ENCODE results near the gene TMEM94.

The TMEM94 gene

DNA sequence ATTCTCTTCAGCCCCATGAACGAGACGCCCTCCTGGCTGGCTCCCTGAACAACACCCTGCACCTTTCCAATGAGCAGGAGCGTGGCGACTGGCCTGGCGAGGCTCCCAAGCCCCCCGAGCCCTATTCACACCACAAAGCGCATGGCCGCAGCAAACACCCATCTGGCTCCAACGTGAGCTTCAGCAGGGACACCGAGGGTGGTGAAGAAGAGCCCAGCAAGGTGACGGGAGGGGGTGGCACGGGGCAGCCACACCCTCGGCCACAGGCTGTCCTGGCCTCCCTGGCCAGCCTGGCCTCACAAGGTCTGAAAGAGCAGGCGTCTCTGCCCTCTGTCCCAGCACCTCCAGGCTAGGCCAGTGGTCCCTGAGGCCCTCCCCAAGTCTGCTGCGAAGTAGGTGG lies 35.2 kb downstream of the TMEM94 start:
- no peak for DNase-seq (ENCODE audit: low read depth)
- no peak overlapping the region for H3K4me3 ChIP-seq (ENCODE audit: control insufficient read depth, low read depth, low read length)
- TF ChIP-seq, protein P1, sequence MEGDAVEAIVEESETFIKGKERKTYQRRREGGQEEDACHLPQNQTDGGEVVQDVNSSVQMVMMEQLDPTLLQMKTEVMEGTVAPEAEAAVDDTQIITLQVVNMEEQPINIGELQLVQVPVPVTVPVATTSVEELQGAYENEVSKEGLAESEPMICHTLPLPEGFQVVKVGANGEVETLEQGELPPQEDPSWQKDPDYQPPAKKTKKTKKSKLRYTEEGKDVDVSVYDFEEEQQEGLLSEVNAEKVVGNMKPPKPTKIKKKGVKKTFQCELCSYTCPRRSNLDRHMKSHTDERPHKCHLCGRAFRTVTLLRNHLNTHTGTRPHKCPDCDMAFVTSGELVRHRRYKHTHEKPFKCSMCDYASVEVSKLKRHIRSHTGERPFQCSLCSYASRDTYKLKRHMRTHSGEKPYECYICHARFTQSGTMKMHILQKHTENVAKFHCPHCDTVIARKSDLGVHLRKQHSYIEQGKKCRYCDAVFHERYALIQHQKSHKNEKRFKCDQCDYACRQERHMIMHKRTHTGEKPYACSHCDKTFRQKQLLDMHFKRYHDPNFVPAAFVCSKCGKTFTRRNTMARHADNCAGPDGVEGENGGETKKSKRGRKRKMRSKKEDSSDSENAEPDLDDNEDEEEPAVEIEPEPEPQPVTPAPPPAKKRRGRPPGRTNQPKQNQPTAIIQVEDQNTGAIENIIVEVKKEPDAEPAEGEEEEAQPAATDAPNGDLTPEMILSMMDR (conservative IDR thresholded peaks at IDR 0.05; ENCODE audit: control insufficient read depth, insufficient read depth, low read depth, low read length): no peak

DNA sequence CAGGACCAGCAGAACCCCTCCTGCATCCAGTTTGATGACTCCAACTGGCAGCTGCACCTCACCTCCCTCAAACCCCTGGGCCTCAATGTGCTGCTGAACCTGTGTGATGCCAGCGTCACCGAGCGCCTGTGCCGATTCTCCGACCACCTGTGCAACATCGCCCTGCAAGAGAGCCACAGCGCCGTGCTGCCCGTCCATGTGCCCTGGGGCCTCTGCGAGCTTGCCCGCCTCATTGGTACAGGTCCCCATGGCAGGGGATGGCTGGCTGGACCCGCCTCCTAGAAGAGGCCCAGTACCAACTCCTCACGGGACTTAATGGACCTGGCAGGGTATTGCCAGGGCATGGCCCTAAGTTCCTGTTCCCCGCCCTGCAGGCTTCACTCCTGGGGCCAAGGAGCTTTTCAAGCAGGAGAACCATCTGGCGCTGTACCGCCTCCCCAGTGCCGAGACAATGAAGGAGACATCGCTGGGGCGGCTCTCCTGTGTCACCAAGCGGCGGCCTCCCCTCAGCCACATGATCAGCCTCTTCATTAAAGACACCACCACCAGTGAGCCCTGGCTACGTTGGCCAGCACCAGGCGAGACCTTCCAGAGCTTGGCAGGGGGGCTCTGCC lies 36.2 kb downstream of the TMEM94 start:
- TF ChIP-seq, protein P1 (conservative IDR thresholded peaks at IDR 0.05; ENCODE audit: control insufficient read depth, insufficient read depth, low read depth, low read length): no peak
- DNase-seq (ENCODE audit: low read depth): no peak
- H3K4me3 ChIP-seq (ENCODE audit: control insufficient read depth, low read depth, low read length): no peak overlapping the region

DNA sequence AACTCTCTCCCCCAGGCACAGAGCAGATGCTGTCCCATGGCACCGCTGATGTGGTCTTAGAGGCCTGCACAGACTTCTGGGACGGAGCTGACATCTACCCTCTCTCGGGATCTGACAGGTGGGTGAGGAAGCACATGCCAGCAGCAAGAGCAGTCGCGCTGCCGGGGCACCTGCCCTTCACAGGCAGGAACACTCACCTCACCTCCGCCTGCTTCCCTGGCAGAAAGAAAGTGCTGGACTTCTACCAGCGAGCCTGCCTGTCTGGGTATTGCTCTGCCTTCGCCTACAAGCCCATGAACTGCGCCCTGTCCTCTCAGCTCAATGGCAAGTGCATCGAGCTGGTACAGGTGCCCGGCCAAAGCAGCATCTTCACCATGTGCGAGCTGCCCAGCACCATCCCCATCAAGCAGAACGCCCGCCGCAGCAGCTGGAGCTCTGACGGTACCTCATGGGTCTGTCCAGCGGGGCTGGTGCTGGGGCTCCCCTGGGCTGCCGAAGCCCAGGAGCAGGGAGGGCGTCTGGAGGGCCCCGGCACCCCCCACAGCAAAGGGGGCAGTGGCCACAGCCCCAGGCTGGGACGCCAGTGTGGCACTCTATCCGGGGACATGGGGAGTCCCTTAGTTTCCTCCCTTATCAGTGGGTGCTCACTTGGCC lies 37.2 kb downstream of the TMEM94 start:
- DNase-seq (ENCODE audit: low read depth): no peak

DNA sequence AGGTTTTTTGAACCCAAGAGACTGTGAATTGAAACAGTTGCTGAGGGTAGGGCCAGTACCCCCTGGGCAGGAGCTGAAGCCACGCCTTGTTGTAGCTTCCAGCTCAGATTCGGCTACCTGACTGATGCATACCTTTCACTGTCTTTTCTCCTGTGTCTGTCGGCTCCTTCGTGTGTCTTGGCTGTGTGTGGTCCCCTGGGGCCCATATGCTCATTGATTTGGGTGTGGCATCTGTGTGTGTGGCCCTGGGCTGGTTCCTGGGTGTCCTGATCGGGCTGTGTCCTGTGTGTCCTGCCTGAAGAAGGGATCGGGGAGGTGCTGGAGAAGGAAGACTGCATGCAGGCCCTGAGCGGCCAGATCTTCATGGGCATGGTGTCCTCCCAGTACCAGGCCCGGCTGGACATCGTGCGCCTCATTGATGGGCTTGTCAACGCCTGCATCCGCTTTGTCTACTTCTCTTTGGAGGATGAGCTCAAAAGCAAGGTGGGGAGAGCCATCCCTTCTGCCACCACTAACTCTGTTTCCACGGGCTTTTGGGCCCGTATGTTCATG lies 38.0 kb downstream of the TMEM94 start:
- DNase-seq (ENCODE audit: low read depth): no peak
- no peak overlapping the region for H3K4me3 ChIP-seq (ENCODE audit: control insufficient read depth, low read depth, low read length)
- TF ChIP-seq, protein P1 (conservative IDR thresholded peaks at IDR 0.05; ENCODE audit: control insufficient read depth, insufficient read depth, low read depth, low read length): no peak

More for the DNA sequence above, 37.2 kb downstream of the TMEM94 start:
- H3K4me3 ChIP-seq (ENCODE audit: control insufficient read depth, low read depth, low read length): no peak overlapping the region
- TF ChIP-seq, protein P1 (conservative IDR thresholded peaks at IDR 0.05; ENCODE audit: control insufficient read depth, insufficient read depth, low read depth, low read length): no peak

DNA sequence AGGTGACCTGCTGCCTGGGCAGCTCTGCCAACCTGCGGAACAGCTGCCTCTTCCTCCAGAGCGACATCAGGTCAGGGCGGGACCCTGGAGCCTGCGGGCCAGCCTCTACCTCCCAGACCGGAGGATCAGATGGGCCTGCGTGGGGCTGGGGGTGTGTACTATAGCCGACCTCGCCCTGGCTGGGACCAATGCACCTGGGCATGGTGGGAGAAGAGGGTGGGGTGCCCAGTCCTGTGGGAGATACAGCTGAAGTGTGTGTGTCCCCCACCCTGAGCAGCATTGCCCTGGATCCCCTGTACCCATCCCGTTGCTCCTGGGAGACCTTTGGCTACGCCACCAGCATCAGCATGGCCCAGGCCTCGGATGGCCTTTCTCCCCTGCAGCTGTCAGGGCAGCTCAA lies 39.6 kb downstream of the TMEM94 start:
- TF ChIP-seq, protein P1 (conservative IDR thresholded peaks at IDR 0.05; ENCODE audit: control insufficient read depth, insufficient read depth, low read depth, low read length): no peak
- H3K4me3 ChIP-seq (ENCODE audit: control insufficient read depth, low read depth, low read length): no peak overlapping the region
- no peak for DNase-seq (ENCODE audit: low read depth)

DNA sequence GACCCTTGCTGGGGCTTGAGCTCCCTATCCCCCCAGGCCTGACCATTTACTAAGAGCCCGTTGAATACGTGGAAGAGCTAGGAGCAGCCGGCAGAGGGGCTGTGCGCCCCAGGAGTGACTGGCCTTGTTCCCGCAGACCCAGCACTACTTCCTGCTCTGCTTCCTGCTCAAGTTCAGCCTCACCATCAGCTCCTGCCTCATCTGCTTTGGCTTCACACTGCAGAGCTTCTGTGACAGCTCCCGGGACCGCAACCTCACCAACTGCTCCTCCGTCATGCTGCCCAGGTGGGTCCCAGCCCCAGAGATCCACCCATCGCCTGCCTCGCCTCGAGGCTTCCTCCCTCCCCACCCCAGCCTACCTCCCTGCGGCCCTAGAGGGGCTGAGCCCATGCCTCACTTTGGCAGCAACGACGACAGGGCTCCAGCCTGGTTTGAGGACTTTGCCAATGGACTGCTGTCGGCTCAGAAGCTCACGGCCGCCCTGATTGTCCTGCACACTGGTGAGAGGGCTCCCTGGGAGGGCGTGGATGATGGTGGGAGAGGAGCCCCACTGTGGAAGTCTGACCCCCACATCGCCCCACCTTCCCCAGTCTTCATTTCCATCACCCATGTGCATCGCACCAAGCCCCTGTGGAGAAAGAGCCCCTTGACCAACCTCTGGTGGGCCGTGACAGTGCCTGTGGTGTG lies 41.7 kb downstream of the TMEM94 start:
- no peak overlapping the region for H3K4me3 ChIP-seq (ENCODE audit: control insufficient read depth, low read depth, low read length)
- no peak for DNase-seq (ENCODE audit: low read depth)
- TF ChIP-seq, protein P1 (conservative IDR thresholded peaks at IDR 0.05; ENCODE audit: control insufficient read depth, insufficient read depth, low read depth, low read length): no peak

All from fibroblast of mammary gland (primary cell).